PC-3 (cell line): ENCODE data around the gene ZNRF1.

Experiments
- EZH2 ChIP-seq: fragments of 300-600 bp; sonication (generic); IDR thresholded peaks from one replicate; pipeline ENCODE4 v1.6.1; 2017; ENCODE audit warnings: antibody characterized with exemption, mild to moderate bottlenecking, low read length; ENCODE audit not compliant: unreplicated experiment
- TF ChIP-seq, protein P1 (sequence below): fragments of 300-600 bp; sonication (generic); conservative IDR thresholded peaks from 2 replicates; pipeline ENCODE4 v1.5.1; 2017; ENCODE audit warnings: antibody characterized with exemption, low read depth, mild to moderate bottlenecking, low read length

DNA sequence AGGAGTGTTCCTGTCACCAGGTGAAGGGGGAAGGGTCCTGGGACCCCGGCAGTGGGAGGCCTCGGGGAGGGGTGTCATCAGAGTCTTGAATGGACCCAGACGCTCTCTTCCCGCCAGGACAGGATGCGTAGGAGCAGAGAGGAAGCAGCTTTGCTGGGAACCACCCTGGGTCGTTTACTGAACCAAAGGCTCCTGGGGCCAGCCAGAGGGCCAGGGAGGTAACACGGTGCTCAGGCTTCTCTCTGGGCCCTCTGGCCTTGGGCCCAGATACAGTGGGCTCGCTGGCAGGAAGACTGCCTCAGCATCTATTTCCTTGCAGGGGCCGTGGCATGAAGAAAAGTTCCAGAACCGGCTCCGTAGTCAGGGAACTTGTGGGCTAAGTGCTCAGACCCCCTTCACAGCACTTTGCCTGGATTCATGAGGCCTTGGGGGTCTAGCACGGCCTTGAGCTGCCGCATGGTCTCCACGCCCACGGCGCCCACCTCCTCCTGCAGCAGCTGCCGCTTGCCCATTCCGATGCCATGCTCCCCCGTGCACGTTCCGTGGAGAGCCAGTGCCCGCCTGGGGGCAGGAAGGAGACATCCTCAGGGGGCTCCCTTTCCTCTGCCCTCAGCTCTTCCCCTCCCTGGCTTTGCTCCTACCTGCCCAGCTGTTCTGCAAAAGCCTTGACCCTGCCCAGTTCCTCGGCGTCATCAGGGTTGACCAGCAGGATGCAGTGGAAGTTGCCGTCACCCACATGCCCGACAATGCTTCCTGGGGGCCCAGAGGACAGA, 113.3 kb downstream of the ZNRF1 start:
- no peak for TF ChIP-seq EZH2
- TF ChIP-seq, protein P1, sequence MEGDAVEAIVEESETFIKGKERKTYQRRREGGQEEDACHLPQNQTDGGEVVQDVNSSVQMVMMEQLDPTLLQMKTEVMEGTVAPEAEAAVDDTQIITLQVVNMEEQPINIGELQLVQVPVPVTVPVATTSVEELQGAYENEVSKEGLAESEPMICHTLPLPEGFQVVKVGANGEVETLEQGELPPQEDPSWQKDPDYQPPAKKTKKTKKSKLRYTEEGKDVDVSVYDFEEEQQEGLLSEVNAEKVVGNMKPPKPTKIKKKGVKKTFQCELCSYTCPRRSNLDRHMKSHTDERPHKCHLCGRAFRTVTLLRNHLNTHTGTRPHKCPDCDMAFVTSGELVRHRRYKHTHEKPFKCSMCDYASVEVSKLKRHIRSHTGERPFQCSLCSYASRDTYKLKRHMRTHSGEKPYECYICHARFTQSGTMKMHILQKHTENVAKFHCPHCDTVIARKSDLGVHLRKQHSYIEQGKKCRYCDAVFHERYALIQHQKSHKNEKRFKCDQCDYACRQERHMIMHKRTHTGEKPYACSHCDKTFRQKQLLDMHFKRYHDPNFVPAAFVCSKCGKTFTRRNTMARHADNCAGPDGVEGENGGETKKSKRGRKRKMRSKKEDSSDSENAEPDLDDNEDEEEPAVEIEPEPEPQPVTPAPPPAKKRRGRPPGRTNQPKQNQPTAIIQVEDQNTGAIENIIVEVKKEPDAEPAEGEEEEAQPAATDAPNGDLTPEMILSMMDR, result no peak
